ENCODE results near the gene LRRC15.
A peak's percentile ranks its signal among the peaks of the same experiment; 100 is the strongest.

LRRC15 gene

GRCh38 chr3:194333212-194333980 is 36.1 kb downstream of the LRRC15 start:
- Histone ChIP-seq H3K4me3 (ENCODE audit: low read length) (peak overlapping the region; percentile 36), H3K4me1 (ENCODE audit: insufficient read depth, low read length) (peaks cover 5% of the 10 kb centered on the region), H3K36me3 (ENCODE audit: insufficient read depth, low read length) (no peaks in the 10 kb centered on the region), H2AFZ (ENCODE audit: low read depth, low read length) (peak overlapping the region; percentile 39), H3K9me3 (ENCODE audit: low read length) (no peaks in the 10 kb centered on the region), H3K27me3 (ENCODE audit: insufficient read depth, low read length) (peaks cover 44% of the 10 kb centered on the region)

GRCh38 chr3:194332858-194333211 is 36.7 kb downstream of the LRRC15 start:
- Histone ChIP-seq H2AFZ (ENCODE audit: low read depth, low read length) (no peak overlapping the region), H3K36me3 (ENCODE audit: insufficient read depth, low read length) (no peaks in the 10 kb centered on the region), H3K27me3 (ENCODE audit: insufficient read depth, low read length) (peaks cover 44% of the 10 kb centered on the region), H3K9me3 (ENCODE audit: low read length) (no peaks in the 10 kb centered on the region), H3K4me3 (ENCODE audit: low read length) (no peak overlapping the region), H3K4me1 (ENCODE audit: insufficient read depth, low read length) (peaks cover 5% of the 10 kb centered on the region)

- peaks cover 3% of the 10 kb centered on the region for H3K9me3 ChIP-seq (ENCODE audit: low read length)
- peaks cover 5% of the 10 kb centered on the region for H3K4me1 ChIP-seq (ENCODE audit: insufficient read depth, low read length)
- H3K27me3 ChIP-seq (ENCODE audit: insufficient read depth, low read length), result peaks cover 33% of the 10 kb centered on the region
- no peak overlapping the region for H3K4me3 ChIP-seq (ENCODE audit: low read length)
- no peak overlapping the region for H2AFZ ChIP-seq (ENCODE audit: low read depth, low read length)
- no peaks in the 10 kb centered on the region for H3K36me3 ChIP-seq (ENCODE audit: insufficient read depth, low read length)
Observed at GRCh38 chr3:194330579-194330978, 39.0 kb downstream of the LRRC15 start.

DNA sequence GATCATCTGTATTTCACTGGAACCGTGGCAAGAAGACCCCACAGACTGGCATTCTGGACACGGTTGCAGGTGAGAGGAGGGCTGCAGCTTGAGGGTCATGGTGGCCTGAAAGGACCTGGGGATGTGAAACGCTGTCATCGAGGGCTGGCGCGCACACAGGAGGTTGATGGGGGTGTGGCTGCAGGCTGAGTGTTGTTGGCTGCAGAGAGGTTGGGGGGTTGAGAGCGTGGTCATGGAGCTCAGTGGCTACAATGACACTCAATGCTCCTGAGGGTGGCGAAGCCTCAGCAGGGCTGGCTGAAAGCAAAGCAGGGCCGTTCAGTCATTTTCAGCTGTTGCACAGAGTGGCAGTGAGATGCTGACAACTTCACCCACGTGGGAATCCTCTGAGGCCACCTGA is 39.4 kb downstream of the LRRC15 start:
- Histone ChIP-seq H3K9me3 (ENCODE audit: low read length) (peaks cover 3% of the 10 kb centered on the region), H3K27me3 (ENCODE audit: insufficient read depth, low read length) (peaks cover 33% of the 10 kb centered on the region), H3K4me1 (ENCODE audit: insufficient read depth, low read length) (peaks cover 5% of the 10 kb centered on the region)

GRCh38 chr3:194329583-194329965 is 40.0 kb downstream of the LRRC15 start:
- peaks cover 5% of the 10 kb centered on the region for H3K4me1 ChIP-seq (ENCODE audit: insufficient read depth, low read length)
- H3K27me3 ChIP-seq (ENCODE audit: insufficient read depth, low read length), result peaks cover 33% of the 10 kb centered on the region
- H2AFZ ChIP-seq (ENCODE audit: low read depth, low read length), result no peak overlapping the region
- H3K36me3 ChIP-seq (ENCODE audit: insufficient read depth, low read length), result no peaks in the 10 kb centered on the region
- no peak overlapping the region for H3K4me3 ChIP-seq (ENCODE audit: low read length)
- peaks cover 3% of the 10 kb centered on the region for H3K9me3 ChIP-seq (ENCODE audit: low read length)

More for the DNA sequence above, 39.4 kb downstream of the LRRC15 start:
- Histone ChIP-seq H2AFZ (ENCODE audit: low read depth, low read length) (no peak overlapping the region), H3K36me3 (ENCODE audit: insufficient read depth, low read length) (no peaks in the 10 kb centered on the region), H3K4me3 (ENCODE audit: low read length) (no peak overlapping the region)

DNA sequence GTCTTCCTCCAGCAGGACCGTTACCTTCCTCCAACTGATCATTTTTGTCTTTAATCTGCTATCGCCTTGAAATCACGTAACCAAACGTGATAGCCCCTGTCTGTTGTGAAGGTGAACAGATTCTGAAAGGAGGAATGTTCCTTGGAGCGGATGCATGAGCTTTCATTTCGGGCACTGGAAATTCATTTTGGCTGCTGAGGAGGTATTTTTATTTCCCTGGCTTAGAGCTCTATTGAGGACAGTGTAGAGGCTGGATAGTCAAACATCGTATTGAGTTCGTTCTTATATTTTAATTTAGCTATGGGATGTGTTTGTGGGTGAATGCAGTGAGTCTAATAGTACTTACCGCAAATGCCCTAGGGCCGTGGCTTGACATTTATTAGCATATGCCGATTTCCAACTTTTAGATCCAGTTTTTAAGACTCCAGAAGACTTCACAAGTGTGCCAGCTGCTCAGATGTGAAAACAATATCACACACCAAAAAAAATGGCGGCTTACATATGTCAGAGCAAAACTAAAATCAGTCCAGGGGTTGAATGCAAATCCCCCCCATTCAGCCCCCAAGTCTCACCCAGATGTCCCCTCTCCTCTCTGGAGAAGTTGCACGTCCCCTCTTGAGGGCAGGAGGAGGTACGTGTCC is 40.5 kb downstream of the LRRC15 start:
- Histone ChIP-seq H3K9me3 (ENCODE audit: low read length) (peaks cover 3% of the 10 kb centered on the region), H3K36me3 (ENCODE audit: insufficient read depth, low read length) (no peaks in the 10 kb centered on the region), H2AFZ (ENCODE audit: low read depth, low read length) (no peak overlapping the region), H3K4me3 (ENCODE audit: low read length) (no peak overlapping the region), H3K27me3 (ENCODE audit: insufficient read depth, low read length) (peaks cover 33% of the 10 kb centered on the region), H3K4me1 (ENCODE audit: insufficient read depth, low read length) (peaks cover 5% of the 10 kb centered on the region)

- H2AFZ ChIP-seq (ENCODE audit: low read depth, low read length), result no peak overlapping the region
- no peaks in the 10 kb centered on the region for H3K36me3 ChIP-seq (ENCODE audit: insufficient read depth, low read length)
- no peak overlapping the region for H3K4me3 ChIP-seq (ENCODE audit: low read length)
- peaks cover 3% of the 10 kb centered on the region for H3K9me3 ChIP-seq (ENCODE audit: low read length)
- H3K27me3 ChIP-seq (ENCODE audit: insufficient read depth, low read length), result peaks cover 30% of the 10 kb centered on the region
- H3K4me1 ChIP-seq (ENCODE audit: insufficient read depth, low read length), result peaks cover 6% of the 10 kb centered on the region
Observed at GRCh38 chr3:194328053-194328657, 41.4 kb downstream of the LRRC15 start.

- H3K27me3 ChIP-seq (ENCODE audit: insufficient read depth, low read length), result peaks cover 29% of the 10 kb centered on the region
- H3K4me1 ChIP-seq (ENCODE audit: insufficient read depth, low read length), result peaks cover 6% of the 10 kb centered on the region
- no peak overlapping the region for H3K4me3 ChIP-seq (ENCODE audit: low read length)
- peaks cover 3% of the 10 kb centered on the region for H3K9me3 ChIP-seq (ENCODE audit: low read length)
- no peak overlapping the region for H2AFZ ChIP-seq (ENCODE audit: low read depth, low read length)
- H3K36me3 ChIP-seq (ENCODE audit: insufficient read depth, low read length), result no peaks in the 10 kb centered on the region
Observed at GRCh38 chr3:194327218-194328052, 42.1 kb downstream of the LRRC15 start.

GRCh38 chr3:194326968-194327217 is 42.6 kb downstream of the LRRC15 start:
- Histone ChIP-seq H2AFZ (ENCODE audit: low read depth, low read length) (no peak overlapping the region), H3K4me3 (ENCODE audit: low read length) (no peak overlapping the region), H3K4me1 (ENCODE audit: insufficient read depth, low read length) (peaks cover 6% of the 10 kb centered on the region), H3K9me3 (ENCODE audit: low read length) (peaks cover 3% of the 10 kb centered on the region), H3K36me3 (ENCODE audit: insufficient read depth, low read length) (no peaks in the 10 kb centered on the region), H3K27me3 (ENCODE audit: insufficient read depth, low read length) (peaks cover 29% of the 10 kb centered on the region)

- peaks cover 3% of the 10 kb centered on the region for H3K9me3 ChIP-seq (ENCODE audit: low read length)
- H3K27me3 ChIP-seq (ENCODE audit: insufficient read depth, low read length), result peaks cover 26% of the 10 kb centered on the region
- peaks cover 6% of the 10 kb centered on the region for H3K4me1 ChIP-seq (ENCODE audit: insufficient read depth, low read length)
- H3K36me3 ChIP-seq (ENCODE audit: insufficient read depth, low read length), result no peaks in the 10 kb centered on the region
- H2AFZ ChIP-seq (ENCODE audit: low read depth, low read length), result no peak overlapping the region
- H3K4me3 ChIP-seq (ENCODE audit: low read length), result no peak overlapping the region
Observed at GRCh38 chr3:194326192-194326967, 43.2 kb downstream of the LRRC15 start.

DNA sequence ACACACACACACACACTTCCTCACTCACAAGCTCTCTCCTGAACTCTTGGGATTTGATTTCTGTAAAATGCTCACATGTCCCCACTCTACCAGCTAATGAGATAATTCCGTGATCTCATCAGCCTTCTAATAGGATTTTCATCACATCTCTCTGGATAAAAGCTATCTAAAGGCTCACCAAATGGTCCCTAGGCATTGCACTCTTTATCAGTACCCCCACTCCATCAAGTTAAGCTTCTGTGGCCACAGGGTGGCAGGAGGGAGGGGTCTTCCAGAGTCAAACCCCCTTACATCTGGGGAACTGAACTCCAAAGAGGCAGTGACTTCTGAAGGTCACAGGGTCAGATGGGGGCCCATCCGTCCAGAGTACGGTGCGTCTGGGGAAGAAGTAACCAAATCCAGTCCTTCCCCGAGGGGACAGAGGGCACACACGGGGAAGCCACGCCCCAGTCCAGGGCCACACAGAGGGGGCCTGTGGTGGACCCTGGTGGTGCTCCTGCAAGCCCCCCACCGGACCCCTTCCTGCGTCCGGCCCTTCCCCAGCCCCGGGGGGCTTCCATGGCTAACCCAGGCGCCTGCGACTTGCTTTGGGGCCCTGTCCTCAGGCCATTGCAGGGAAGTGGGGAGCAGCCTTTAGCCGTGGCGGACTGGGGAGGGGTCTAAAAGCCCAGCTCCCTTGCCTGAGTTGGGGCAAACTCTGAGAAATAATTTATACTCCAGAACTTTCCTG is 44.0 kb downstream of the LRRC15 start:
- Histone ChIP-seq H3K4me1 (ENCODE audit: insufficient read depth, low read length) (peaks cover 6% of the 10 kb centered on the region), H3K9me3 (ENCODE audit: low read length) (peaks cover 3% of the 10 kb centered on the region), H2AFZ (ENCODE audit: low read depth, low read length) (no peak overlapping the region), H3K27me3 (ENCODE audit: insufficient read depth, low read length) (peaks cover 19% of the 10 kb centered on the region), H3K36me3 (ENCODE audit: insufficient read depth, low read length) (no peaks in the 10 kb centered on the region), H3K4me3 (ENCODE audit: low read length) (no peak overlapping the region)

- H3K4me3 ChIP-seq (ENCODE audit: low read length), result no peak overlapping the region
- H3K36me3 ChIP-seq (ENCODE audit: insufficient read depth, low read length), result no peaks in the 10 kb centered on the region
- H3K27me3 ChIP-seq (ENCODE audit: insufficient read depth, low read length), result peaks cover 13% of the 10 kb centered on the region
- peaks cover 5% of the 10 kb centered on the region for H3K9me3 ChIP-seq (ENCODE audit: low read length)
- no peak overlapping the region for H2AFZ ChIP-seq (ENCODE audit: low read depth, low read length)
- H3K4me1 ChIP-seq (ENCODE audit: insufficient read depth, low read length), result peaks cover 6% of the 10 kb centered on the region
Observed at GRCh38 chr3:194324823-194325327, 44.7 kb downstream of the LRRC15 start.

All from neuron (in vitro differentiated cells).